Activated naive CD4-positive, alpha-beta T cell treated with anti-CD3 and anti-CD28 coated beads, Interleukin-2, amount 50 U/mL, for 16 hours (primary cell): ENCODE measurements around the gene PCDHGB2.
"Not testable (repeated sequence)": the region's sequence is repeated elsewhere in the genome, so short reads cannot be mapped to it uniquely, and the experiment has no call there.

Experiments used
- DNase-seq: peaks from one replicate; pipeline ENCODE4 v3.0.0-alpha.2; 2020

PCDHGB2 gene

DNA sequence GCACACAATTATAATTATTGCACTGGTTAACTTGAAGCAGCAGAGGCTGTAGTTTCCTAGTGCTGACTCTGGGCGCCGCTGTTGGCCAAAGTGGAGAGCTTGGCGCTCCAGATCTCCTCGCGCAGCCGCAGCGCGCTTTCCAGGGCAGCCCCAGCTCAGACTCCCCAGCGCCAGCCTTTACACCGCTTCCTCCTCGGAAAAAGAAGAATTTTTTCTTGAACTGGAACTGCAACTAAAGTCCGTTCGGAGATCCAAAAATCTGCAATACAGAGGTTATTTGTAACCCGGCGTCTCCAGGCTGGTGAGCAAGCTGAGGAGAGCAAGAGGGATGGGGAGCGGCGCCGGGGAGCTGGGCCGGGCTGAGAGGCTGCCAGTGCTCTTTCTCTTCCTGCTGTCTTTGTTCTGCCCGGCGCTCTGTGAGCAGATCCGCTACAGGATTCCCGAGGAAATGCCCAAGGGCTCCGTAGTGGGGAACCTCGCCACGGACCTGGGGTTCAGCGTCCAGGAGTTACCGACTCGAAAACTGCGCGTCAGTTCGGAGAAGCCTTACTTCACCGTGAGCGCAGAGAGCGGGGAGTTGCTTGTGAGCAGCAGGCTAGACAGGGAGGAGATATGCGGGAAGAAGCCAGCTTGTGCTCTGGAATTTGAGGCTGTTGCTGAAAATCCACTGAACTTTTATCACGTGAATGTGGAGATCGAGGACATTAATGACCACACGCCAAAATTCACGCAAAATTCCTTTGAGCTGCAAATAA lies 27.9 kb downstream of the PCDHGB2 start, which contains the start of gene PCDHGB4:
PCDHGB4 (plus strand) TSS at position 142 of the 755 bp plus-strand sequence; CDS start at position 329, 187 bp downstream.
- not testable (repeated sequence) for DNase-seq

DNA sequence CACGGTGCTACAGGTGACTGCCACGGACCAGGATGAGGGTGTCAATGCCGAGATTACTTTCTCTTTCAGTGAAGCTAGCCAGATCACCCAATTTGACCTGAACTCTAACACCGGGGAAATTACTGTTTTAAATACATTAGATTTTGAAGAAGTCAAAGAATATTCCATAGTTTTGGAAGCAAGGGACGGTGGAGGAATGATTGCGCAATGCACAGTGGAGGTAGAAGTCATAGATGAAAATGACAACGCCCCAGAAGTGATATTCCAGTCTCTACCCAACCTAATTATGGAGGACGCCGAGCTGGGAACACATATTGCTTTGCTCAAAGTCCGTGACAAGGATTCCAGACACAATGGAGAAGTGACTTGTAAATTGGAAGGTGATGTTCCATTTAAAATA lies 28.9 kb downstream of the PCDHGB2 start:
- DNase-seq, result no peak

DNA sequence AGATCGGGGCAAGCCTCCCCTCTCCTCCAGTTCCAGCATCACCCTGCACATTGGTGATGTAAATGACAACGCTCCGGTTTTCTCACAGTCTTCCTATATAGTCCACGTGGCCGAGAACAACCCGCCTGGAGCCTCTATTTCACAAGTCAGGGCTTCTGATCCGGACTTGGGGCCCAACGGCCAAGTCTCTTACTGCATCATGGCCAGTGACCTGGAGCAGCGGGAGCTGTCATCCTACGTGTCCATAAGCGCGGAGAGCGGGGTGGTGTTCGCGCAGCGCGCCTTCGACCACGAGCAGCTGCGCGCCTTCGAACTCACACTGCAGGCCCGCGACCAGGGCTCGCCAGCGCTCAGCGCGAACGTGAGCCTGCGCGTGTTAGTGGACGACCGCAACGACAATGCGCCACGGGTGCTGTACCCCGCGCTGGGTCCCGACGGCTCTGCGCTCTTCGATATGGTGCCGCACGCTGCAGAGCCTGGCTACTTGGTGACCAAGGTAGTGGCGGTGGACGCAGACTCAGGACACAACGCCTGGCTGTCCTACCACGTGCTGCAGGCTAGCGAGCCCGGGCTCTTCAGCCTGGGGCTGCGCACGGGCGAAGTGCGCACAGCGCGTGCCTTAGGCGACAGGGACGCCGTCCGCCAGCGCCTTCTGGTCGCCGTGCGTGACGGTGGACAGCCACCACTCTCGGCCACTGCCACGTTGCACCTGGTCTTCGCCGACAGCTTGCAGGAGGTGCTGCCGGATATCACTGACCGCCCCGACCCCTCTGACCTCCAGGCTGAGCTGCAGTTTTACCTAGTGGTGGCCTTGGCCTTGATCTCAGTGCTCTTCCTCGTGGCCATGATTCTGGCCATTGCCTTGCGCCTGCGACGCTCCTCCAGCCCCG lies 29.6 kb downstream of the PCDHGB2 start:
- DNase-seq, result no peak

DNA sequence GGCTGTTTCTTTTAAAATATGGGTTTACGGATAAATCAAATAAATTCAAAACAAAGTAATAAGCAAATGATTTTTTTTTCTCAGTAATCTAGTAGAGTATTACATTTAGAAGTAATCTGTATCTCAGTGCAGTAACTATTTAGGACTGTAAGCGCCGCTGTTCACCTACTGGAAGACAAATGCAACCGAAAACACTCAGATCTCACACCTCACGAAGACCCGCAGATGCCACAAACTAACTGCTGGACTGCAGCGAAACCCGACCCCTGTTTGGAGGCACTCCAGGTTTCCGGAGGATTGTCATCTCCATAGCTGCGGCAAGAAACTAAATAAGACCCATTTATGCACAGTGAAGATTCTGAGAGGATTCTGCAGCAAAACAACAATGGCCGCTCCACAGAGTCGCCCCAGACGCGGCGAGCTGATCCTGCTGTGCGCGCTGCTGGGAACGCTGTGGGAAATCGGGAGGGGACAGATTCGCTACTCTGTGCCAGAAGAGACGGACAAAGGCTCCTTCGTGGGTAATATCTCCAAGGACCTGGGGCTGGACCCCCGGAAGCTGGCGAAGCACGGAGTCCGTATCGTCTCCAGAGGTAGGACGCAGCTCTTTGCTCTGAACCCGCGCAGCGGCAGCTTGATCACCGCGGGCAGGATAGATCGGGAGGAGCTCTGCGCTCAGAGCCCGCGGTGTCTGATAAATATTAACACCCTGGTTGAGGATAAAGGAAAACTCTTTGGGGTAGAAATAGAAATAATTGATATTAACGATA lies 32.8 kb downstream of the PCDHGB2 start, which contains the start of gene PCDHGA8:
PCDHGA8 (plus strand) TSS at position 205 of the 770 bp plus-strand sequence; CDS start at position 386, 181 bp downstream.
- no peak for DNase-seq

DNA sequence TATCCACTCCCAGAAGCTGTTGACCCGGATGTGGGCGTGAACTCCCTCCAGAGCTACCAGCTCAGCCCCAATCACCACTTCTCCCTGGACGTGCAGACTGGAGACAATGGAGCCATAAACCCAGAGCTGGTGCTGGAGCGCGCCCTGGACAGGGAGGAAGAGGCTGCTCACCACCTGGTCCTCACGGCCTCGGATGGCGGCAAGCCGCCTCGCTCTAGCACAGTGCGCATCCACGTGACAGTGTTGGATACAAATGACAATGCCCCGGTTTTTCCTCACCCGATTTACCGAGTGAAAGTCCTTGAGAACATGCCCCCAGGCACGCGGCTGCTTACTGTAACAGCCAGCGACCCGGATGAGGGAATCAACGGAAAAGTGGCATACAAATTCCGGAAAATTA lies 33.5 kb downstream of the PCDHGB2 start:
- no peak for DNase-seq

DNA sequence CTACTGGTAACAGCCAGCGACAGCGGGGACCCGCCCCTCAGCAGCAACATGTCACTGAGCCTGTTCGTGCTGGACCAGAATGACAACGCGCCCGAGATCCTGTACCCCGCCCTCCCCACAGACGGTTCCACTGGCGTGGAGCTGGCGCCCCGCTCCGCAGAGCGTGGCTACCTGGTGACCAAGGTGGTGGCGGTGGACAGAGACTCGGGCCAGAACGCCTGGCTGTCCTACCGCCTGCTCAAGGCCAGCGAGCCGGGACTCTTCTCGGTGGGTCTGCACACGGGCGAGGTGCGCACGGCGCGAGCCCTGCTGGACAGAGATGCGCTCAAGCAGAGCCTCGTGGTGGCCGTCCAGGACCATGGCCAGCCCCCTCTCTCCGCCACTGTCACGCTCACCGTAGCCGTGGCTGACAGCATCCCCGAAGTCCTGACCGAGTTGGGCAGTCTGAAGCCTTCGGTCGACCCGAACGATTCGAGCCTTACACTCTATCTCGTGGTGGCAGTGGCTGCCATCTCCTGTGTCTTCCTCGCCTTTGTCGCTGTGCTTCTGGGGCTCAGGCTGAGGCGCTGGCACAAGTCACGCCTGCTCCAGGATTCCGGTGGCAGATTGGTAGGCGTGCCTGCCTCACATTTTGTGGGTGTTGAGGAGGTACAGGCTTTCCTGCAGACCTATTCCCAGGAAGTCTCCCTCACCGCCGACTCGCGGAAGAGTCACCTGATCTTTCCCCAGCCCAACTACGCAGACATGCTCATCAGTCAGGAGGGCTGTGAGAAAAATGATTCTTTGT lies 34.8 kb downstream of the PCDHGB2 start:
- not testable (repeated sequence) for DNase-seq

DNA sequence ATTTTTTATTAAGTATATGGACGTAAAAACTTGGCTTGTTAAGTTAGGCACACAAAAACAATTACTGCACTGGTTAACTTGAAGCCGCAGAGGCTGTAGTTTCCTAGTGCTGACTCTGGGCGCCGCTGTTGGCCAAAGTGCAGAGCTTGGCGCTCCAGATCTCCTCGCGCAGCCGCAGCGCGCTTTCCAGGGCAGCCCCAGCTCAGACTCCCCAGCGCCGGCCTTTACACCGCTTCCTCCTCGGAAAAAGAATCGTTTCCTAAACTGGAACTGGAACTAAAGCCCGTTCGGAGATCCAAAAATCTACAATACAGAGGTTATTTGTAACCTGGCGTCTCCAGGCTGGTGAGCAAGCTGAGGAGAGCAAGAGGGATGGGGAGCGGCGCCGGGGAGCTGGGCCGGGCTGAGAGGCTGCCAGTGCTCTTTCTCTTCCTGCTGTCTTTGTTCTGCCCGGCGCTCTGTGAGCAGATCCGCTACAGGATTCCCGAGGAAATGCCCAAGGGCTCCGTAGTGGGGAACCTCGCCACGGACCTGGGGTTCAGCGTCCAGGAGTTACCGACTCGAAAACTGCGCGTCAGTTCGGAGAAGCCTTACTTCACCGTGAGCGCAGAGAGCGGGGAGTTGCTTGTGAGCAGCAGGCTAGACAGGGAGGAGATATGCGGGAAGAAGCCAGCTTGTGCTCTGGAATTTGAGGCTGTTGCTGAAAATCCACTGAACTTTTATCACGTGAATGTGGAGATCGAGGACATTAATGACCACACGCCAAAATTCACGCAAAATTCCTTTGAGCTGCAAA lies 38.2 kb downstream of the PCDHGB2 start, which contains the start of gene PCDHGB5:
PCDHGB5 (plus strand) TSS at position 192 of the 796 bp plus-strand sequence; CDS start at position 373, 181 bp downstream.
- peak; percentile 45 for DNase-seq

DNA sequence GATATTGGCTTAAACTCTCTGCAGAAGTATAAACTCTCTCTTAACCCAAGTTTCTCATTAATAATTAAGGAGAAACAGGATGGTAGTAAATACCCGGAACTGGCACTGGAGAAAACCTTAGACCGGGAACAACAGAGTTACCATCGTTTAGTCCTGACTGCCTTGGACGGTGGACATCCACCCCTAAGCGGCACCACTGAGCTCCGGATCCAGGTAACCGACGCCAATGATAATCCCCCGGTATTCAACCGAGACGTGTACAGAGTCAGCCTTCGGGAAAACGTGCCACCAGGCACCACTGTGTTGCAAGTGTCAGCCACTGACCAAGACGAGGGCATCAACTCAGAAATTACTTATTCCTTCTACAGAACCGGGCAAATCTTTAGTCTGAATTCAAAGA lies 38.8 kb downstream of the PCDHGB2 start:
- DNase-seq, result no peak

DNA sequence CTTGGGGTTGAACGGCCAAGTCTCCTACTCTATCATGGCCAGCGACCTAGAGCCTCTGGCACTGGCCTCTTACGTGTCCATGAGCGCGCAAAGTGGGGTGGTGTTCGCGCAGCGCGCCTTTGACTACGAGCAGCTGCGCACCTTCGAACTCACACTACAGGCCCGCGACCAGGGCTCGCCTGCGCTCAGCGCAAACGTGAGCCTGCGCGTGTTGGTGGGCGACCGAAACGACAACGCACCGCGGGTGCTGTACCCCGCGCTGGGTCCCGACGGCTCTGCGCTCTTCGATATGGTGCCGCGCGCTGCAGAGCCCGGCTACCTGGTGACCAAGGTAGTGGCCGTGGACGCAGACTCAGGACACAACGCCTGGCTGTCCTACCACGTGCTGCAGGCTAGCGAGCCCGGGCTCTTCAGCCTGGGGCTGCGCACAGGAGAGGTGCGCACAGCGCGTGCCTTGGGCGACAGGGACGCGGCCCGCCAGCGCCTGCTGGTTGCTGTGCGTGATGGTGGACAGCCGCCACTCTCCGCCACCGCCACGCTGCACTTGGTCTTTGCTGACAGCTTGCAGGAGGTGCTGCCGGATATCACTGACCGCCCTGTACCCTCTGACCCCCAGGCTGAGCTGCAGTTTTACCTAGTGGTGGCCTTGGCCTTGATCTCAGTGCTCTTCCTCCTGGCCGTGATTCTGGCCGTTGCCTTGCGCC lies 39.9 kb downstream of the PCDHGB2 start:
- DNase-seq, result no peak

DNA sequence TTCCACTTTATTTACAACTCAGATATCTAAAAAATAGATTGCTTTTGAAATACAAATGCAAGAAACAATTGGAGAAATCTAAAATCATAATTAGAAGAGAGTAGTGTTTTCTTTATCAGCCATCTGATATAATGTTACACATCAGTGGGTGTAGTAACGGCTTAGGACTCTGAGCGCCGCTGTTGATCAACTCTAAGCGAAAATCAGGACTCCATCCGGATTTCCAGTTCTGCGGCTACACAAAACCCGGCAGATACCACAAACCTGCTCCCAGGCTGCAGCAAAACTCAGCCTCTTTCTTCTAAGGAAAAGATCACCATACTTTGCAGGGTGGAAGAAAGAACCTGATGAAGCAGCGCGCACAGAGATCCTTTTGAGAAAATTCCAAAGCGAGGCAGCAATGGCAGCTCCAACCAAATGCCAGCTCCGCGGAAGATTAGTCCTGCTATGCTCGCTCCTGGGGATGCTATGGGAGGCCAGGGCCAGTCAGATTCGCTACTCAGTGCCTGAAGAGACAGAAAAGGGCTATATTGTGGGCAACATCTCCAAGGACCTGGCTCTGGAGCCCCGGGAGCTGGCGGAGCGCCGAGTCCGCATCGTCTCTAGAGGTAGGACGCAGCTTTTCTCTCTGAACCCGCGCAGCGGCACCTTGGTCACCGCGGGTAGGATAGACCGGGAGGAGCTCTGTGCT lies 42.9 kb downstream of the PCDHGB2 start, which contains the start of gene PCDHGA9:
PCDHGA9 (plus strand) TSS at position 226 of the 691 bp plus-strand sequence; CDS start at position 401, 175 bp downstream.
- DNase-seq, result no peak

DNA sequence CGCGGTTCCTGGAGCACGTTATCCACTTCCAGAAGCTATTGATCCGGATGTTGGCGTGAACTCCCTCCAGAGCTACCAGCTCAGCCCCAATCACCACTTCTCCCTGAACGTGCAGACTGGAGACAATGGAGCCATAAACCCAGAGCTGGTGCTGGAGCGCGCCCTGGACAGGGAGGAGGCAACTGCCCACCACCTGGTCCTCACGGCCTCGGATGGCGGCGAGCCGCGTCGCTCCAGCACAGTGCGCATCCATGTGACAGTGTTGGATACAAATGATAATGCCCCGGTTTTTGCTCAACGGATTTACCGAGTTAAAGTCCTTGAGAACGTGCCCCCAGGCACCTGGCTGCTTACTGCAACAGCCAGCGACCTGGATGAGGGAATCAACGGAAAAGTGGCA lies 43.6 kb downstream of the PCDHGB2 start:
- no peak for DNase-seq

DNA sequence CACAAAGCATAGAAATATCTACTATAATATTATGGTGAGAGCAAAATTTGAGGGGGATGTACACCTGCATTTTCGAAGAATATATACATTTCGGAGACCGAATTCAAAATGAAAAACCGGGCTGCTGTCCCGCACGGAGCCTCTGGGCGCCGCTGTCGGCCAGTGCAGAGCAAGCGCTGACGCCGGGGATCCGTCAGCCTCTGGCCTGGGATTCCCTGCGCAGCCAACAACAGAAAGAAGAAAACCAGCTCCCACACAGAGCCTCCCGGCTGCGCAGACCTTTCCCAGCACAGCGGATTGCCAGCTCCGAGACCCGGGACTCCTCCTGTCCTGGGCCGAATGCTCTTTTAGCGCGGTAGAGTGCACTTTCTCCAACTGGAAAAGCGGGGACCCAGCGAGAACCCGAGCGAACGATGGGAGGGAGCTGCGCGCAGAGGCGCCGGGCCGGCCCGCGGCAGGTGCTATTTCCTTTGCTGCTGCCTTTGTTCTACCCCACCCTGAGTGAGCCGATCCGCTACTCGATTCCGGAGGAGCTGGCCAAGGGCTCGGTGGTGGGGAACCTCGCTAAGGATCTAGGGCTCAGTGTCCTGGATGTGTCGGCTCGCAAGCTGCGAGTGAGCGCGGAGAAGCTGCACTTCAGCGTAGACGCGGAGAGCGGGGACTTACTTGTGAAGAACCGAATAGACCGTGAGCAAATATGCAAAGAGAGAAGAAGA lies 48.2 kb downstream of the PCDHGB2 start, which contains the start of gene PCDHGB6:
PCDHGB6 (plus strand) TSS at position 232 of the 716 bp plus-strand sequence; CDS start at position 414, 182 bp downstream.
- peak; percentile 47 for DNase-seq

DNA sequence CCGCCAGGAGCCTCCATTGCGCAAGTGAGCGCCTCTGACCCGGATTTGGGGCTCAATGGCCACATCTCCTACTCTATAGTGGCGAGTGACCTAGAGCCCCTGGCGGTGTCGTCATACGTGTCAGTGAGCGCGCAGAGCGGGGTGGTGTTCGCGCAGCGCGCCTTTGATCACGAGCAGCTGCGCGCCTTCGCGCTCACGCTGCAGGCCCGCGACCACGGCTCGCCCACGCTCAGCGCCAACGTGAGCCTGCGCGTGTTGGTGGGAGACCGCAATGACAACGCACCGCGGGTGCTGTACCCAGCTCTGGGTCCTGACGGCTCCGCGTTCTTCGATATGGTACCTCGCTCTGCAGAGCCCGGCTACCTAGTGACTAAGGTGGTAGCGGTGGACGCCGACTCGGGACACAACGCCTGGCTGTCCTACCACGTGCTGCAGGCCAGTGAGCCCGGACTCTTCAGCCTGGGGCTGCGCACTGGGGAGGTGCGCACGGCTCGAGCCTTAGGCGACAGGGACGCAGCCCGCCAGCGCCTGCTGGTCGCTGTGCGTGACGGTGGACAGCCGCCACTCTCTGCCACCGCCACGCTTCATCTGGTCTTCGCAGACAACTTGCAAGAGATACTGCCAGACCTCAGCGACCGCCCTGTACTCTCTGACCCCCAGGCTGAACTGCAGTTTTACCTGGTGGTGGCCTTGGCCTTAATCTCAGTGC lies 50.0 kb downstream of the PCDHGB2 start:
- no peak for DNase-seq

DNA sequence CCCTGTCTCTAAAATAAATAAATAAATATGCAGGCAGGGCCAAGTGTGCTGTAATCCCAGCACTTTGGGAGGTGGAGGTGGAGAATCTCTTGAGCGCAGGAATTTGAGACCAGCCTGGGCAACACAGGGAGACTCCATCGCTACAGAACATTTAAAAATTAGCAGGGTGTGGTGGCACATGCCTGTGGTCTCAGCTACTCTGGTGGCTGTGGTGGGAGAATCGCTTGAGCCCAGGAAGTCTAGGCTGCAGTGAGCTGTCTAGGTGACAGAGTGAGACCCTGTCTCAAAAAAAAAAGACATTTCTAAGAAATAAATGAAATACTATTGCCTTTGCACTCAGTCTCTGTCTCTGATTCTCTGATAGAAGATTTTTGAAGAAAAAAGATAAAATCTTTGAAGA lies 51.8 kb downstream of the PCDHGB2 start:
- no peak for DNase-seq
